Large intestine (tissue), 3 donors: ENCODE results near the gene GIT1. TPM values are rescaled to one million over a fixed set of nuclear protein-coding genes. Genes with fewer than 3 reads are reported as not detected.

Experiments used
- DNase-seq, 2 donors: peaks; one replicate each; pipeline versions ENCODE4 v3.0.0 to v3.0.0-alpha.2; 2013
- H3K27ac ChIP-seq: one replicate; pipeline ENCODE4 v1.5.1; 2013; ENCODE audit warnings: low read length
- H3K27me3 ChIP-seq: 2 replicates; pipeline ENCODE4 v1.6.1; 2013; ENCODE audit warnings: low read length; ENCODE audit not compliant: control insufficient read depth, insufficient read depth
- H3K36me3 ChIP-seq: 2 replicates; pipeline ENCODE4 v1.6.1; 2013; ENCODE audit warnings: low read length; ENCODE audit not compliant: control insufficient read depth, insufficient read depth
- H3K4me1 ChIP-seq: one replicate; pipeline ENCODE4 v1.6.1; 2013; ENCODE audit warnings: low read length; ENCODE audit not compliant: control insufficient read depth, insufficient read depth
- H3K4me3 ChIP-seq: one replicate; pipeline ENCODE4 v1.5.1; 2013; ENCODE audit warnings: low read length
- H3K9me3 ChIP-seq: one replicate; pipeline ENCODE4 v1.6.1; 2013; ENCODE audit warnings: mild to moderate bottlenecking, low read depth, low read length, moderate library complexity; ENCODE audit not compliant: control insufficient read depth
- WGBS: methylation state at CpG from one replicate; pipeline ENCODE4 v1.1.5; 2013; ENCODE audit warnings: low lambda C conversion rate; ENCODE audit not compliant: insufficient coverage; 5-methylcytosine and 5-hydroxymethylcytosine counted together
- polyA plus RNA-seq: library from polyadenylated mRNA; unstranded; fragments of 120-200 nt; gene quantifications from one replicate; pipeline ENCODE4 v1.2.1, GENCODE V29; 2013

GIT1 gene
- polyA plus RNA-seq, 1 donor = 37.6 TPM

DNA sequence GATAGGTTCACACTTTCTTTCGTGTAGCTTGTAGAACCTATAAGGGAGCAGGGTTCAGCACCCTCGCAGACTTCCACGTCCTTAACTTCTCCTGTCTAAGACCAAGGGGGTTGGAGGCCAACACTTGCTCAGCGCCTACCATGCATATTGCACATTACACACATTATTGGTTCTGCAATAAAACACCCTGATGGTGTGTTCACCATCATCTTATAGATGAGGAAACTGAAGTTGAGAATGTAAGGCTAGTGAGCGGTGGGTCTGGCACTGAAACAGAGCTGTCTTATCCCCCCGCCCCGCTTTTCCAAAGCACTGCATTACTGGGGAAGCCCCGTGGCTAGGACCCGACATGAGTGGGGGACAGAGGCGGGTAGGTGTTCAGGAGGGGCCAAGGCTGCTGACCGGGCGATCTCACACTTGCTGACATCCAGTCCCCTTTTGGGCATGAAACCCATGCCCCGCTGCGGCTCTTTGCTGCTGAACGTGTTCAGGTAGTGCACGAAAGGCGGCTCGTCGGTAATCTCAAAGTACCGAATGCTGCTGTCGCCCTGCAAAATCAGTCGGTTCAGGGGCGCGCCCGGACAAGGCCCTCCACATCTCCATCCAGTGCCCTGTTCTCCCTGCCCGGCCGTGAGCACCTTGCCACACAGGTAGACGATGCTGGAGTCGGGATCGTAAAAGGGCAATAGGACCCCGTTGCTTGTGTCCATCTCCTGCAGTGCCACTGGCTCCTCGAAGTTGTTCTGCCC, 27.0 kb upstream of the GIT1 start:
- WGBS = no CpG with 5 or more reads among the region's 32 CpGs
- Histone ChIP-seq H3K27me3 (peaks cover 94% of the 10 kb centered on the region), H3K4me3 (peak overlapping the region; percentile 39), H3K27ac (no peak overlapping the region), H3K4me1 (peaks cover 47% of the 10 kb centered on the region), H3K9me3 (peaks cover 18% of the 10 kb centered on the region), H3K36me3 (no peaks in the 10 kb centered on the region)
- no peak for DNase-seq

DNA sequence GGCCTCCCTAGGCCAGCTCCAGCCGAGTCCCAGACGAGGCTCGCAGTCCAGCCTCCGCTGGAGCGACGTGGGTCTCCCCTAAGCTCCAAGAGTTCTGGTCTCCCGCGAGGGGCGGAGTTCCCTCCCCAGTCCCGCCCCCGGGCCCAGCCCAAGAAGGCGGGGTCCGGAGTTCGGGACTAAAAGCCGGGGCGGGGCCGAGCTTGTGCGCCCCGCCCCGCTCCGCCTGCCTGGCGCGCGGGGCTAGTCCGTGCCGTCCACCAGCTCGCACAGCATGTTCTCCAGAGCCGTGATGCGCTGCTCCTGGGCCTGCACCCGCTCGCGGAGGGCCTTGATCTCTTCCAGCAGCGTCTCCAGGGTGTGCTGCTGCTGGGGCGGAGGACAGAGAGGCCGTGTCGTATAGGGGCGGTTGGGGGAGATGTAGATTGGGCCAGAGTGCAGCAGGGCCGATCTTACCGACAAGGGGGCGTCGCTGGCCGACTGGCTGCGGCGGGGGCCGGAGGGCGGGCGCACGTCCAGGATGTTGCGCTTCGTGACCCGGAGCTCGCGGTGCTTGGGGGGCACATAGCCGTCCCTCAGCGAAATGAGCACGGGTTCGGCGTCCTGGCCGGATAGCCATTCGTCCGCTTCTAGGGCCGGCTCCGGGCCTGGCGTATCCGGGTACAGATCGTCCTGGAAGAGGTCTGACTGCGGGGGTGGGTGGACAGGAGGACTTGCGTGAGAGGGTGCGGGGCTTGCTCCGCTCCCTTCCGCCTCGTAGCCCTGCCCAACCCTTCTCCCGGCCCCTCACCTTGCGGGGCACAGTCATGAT, 26.2 kb upstream of the GIT1 start:
- Histone ChIP-seq H3K4me3 (peak overlapping the region; percentile 39), H3K27me3 (peaks cover 92% of the 10 kb centered on the region), H3K4me1 (peaks cover 47% of the 10 kb centered on the region), H3K36me3 (no peaks in the 10 kb centered on the region), H3K9me3 (peaks cover 18% of the 10 kb centered on the region), H3K27ac (no peak overlapping the region)
- WGBS = no CpG with 5 or more reads among the region's 74 CpGs
- peak; percentile 79 to 82 for DNase-seq

DNA sequence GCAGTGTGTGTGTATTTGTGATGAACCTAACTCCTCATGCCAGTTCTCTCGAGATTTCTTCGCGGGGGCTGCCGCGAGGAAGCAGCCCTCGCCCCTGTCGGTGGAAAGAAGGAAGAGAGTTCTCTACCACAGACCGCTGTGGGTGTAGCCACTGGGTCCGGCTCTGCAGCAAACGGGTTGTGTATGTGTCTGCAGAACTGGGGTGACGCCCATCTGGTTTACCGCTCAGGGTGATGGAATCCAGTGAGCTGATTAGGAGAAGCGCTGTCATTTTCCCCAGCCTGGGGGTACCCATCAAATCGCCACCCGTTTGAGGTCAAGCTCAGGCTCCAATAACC, 25.6 kb upstream of the GIT1 start:
- Histone ChIP-seq H3K27ac (no peak overlapping the region), H3K4me3 (peak overlapping the region; percentile 20), H3K27me3 (peaks cover 85% of the 10 kb centered on the region), H3K4me1 (peaks cover 47% of the 10 kb centered on the region), H3K9me3 (peaks cover 18% of the 10 kb centered on the region), H3K36me3 (no peaks in the 10 kb centered on the region)
- no peak for DNase-seq
- no CpG with 5 or more reads among the region's 15 CpGs for WGBS

DNA sequence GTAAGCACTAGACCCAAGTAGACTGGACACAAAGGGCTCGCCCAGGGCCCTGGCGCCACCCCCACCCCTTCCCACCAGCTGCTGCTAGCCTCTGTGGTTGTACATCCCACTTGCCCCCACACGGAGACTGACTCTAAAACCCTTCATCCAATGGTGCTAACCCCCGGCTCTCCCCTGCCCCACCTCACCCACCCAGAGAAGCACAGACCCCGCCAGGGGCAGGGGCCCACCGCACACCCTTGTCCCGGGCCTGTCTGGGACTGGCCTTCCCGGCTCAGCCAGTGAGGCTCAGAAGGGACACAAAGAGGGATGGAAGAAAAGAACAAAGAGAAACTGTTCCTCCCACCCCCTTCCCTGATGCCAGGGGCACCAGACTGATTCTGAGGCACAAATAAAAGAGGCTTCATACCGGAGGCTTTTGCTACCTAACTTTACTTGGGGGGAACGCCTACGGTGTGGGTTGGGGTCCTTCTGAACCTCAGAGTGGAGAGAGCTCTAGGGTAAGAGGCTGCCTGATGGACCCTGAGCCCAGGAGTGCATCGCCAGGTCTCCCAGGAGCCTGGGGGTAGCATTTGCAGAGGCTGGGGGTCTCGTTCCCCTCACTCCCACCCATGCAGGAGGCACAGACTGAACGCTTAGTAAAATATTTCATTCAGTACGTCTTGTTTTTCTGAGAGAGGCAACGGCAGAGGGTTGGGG, 25.1 kb upstream of the GIT1 start:
- Histone ChIP-seq H3K27ac (no peak overlapping the region), H3K9me3 (peaks cover 18% of the 10 kb centered on the region), H3K36me3 (no peaks in the 10 kb centered on the region), H3K4me3 (no peak overlapping the region), H3K27me3 (peaks cover 80% of the 10 kb centered on the region), H3K4me1 (peaks cover 47% of the 10 kb centered on the region)
- no peak for DNase-seq
- WGBS = no CpG with 5 or more reads among the region's 16 CpGs

DNA sequence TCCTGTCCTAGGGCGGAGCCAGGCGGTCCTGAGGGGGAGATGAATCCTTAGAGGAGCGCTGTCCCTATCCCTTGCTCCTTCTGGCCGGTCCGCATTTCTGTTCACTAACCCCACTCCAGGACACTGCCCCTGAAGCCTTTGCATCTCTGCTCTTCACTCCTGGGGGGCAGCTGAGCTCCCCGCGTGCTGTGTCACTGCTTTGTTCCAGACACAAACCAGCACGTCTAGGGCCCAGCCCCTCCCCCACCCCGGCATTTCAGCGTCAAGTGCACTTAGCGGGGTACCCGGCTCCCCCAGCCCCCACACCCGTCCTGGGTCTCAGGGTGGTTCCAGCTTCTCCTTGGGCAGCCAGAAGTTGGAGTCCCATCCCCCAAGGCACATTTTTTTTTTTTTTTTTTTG, 24.4 kb upstream of the GIT1 start:
- H3K27me3 ChIP-seq = peaks cover 74% of the 10 kb centered on the region
- H3K4me3 ChIP-seq = peak overlapping the region; percentile 25
- peaks cover 47% of the 10 kb centered on the region for H3K4me1 ChIP-seq
- no CpG with 5 or more reads among the region's 13 CpGs for WGBS
- peaks cover 18% of the 10 kb centered on the region for H3K9me3 ChIP-seq
- H3K27ac ChIP-seq = no peak overlapping the region
- no peak for DNase-seq
- no peaks in the 10 kb centered on the region for H3K36me3 ChIP-seq

DNA sequence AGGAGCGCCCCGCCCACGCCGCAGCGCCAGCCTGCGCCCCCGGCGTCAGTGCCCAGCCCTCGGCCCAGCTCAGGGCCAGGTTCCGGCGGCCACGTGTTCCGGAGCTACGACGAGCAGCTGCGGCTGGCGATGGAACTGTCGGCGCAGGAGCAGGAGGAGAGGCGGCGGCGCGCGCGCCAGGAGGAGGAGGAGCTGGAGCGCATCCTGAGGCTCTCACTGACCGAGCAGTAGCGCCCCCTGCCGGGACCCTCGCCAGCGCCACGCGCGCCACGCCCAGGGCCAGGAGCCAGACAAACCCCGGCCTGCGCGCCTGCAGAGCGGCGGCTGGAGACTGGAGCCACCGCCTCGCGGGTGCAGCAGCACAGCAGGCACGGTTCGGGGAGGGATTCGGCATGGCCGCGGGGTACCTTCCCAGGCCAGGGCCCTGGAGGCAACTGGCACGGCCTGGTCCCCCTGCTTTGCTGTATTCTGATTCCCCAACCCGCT, 23.9 kb upstream of the GIT1 start:
- peak; percentile 88 to 89 for DNase-seq
- no peaks in the 10 kb centered on the region for H3K36me3 ChIP-seq
- H3K27me3 ChIP-seq = peaks cover 69% of the 10 kb centered on the region
- no CpG with 5 or more reads among the region's 50 CpGs for WGBS
- H3K27ac ChIP-seq = no peak overlapping the region
- peaks cover 18% of the 10 kb centered on the region for H3K9me3 ChIP-seq
- H3K4me1 ChIP-seq = peaks cover 47% of the 10 kb centered on the region
- H3K4me3 ChIP-seq = peak overlapping the region; percentile 25

DNA sequence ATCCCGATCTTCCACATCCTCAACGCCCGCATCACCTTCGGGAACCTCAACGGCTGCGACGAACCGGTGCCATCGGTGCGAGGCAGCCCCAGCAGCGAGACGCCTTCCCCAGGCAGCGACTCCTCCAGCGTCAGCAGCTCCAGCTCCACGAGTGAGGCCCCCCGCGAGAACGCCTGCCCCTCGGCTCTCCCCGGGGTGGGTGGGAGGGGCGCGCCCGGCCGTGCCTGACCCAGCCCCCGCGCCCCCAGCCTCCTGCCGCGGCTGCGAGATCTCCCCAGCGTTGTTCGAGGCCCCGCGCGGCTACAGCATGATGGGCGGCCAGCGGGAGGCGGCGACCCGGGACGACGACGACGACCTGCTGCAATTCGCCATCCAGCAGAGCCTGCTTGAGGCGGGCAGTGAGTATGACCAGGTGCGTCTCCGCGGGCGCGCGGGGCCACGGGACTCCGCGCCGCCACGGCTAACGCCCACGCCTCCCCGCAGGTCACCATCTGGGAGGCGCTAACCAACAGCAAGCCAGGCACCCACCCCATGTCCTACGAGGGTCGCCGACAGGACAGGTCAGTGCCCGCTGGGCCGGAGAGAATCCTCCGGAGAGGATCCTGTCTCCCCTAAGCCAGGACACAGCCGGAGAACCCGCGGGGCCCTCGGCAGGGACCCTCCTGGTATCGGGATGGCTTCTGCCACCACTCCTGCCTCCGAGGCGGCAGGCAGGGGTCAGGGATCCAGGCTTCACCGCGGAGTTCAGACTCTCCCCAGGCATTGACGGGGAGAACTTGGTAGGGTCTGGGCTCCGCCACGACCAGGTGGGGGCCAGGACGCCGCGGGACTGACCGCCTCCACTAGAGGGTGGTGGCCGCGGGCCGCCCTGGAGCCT, 23.2 kb upstream of the GIT1 start:
- no CpG with 5 or more reads among the region's 85 CpGs for WGBS
- Histone ChIP-seq H3K27ac (no peak overlapping the region), H3K4me3 (peak overlapping the region; percentile 7), H3K9me3 (peaks cover 16% of the 10 kb centered on the region), H3K27me3 (peaks cover 62% of the 10 kb centered on the region), H3K36me3 (no peaks in the 10 kb centered on the region), H3K4me1 (peaks cover 42% of the 10 kb centered on the region)
- no peak for DNase-seq

DNA sequence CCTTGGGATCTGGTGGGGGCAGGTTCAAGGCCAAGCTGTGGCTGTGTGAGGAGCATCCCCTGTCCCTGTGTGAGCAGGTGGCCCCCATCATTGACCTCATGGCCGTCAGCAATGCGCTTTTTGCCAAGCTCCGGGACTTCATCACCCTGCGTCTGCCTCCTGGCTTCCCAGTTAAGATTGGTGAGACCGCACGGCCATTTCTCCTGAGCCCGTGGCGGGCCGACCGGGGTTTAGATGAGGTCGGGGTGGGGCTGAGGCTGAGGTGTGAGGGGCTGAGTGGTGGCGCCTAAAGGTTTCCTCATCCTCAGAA, 22.6 kb upstream of the GIT1 start:
- Histone ChIP-seq H3K4me1 (peaks cover 36% of the 10 kb centered on the region), H3K27ac (no peak overlapping the region), H3K9me3 (peaks cover 10% of the 10 kb centered on the region), H3K36me3 (no peaks in the 10 kb centered on the region), H3K27me3 (peaks cover 56% of the 10 kb centered on the region), H3K4me3 (no peak overlapping the region)
- no peak for DNase-seq
- no CpG with 5 or more reads among the region's 12 CpGs for WGBS

DNA sequence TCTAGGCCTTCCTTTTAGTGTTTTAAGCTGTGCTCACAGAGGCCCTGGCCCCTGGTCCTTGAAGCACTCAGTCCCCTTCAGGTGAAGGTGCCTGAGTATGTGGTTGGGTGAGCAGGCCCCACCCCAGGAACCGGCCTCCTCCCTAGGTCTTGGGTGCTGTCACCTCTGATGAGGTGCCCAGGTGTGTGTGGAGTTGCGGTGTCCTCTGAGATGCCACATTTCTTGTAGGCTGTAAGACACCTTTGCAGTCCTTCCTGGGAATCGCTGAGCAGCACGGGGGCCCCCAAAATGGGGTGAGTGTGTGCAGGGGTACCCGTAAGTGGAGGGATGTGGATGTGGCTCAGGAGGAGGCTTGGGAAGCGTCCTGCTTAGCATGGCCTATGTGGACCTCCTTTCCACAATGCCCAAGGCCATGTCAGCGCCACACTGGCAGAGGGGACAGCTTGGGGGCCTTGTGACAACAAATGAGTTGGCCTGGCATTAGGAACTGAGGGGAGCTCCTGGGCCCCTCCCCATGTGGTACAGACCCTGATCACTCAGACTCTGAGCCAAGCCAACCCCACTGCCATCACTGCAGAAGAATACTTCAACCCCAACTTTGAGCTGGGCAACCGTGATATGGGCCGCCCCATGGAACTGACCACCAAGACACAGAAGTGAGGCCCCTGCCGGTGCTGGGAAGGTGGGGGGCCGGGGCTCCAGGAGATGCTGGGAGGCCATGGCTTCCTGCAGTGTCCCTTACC, 22.1 kb upstream of the GIT1 start:
- no CpG with 5 or more reads among the region's 11 CpGs for WGBS
- DNase-seq = no peak
- Histone ChIP-seq H3K36me3 (no peaks in the 10 kb centered on the region), H3K27me3 (peaks cover 50% of the 10 kb centered on the region), H3K4me3 (no peak overlapping the region), H3K27ac (no peak overlapping the region), H3K4me1 (peaks cover 31% of the 10 kb centered on the region), H3K9me3 (peaks cover 10% of the 10 kb centered on the region)
